ENCODE measurements around the gene GTPBP1. TPM values are rescaled to one million over a fixed set of nuclear protein-coding genes. Genes with fewer than 3 reads are reported as not detected.
A peak's percentile ranks its signal among the peaks of the same experiment; 100 is the strongest.

GTPBP1 gene
- total RNA-seq, 1 experiment from 2014 or later, result 108 TPM

GRCh38 chr22:38744981-38745380 lies 39.2 kb downstream of the GTPBP1 start:
- Histone ChIP-seq H3K18ac (ENCODE audit: insufficient read length, low read depth, low read length) (no peak overlapping the region), H3K27me3 (ENCODE audit: insufficient read depth, low read length) (no peaks in the 10 kb centered on the region), H2AFZ (ENCODE audit: low read length) (no peak overlapping the region), H3K9me3 (ENCODE audit: control insufficient read depth, low read depth, low read length) (no peaks in the 10 kb centered on the region), H3K23ac (ENCODE audit: insufficient read length, low read depth, low read length) (no peak overlapping the region), H3K14ac (ENCODE audit: insufficient read depth, low read length) (no peak overlapping the region), H3K27ac (ENCODE audit: insufficient read length, low read depth, low read length) (no peak overlapping the region), H2BK15ac (ENCODE audit: low read depth, low read length) (no peak overlapping the region), H3K23me2 (ENCODE audit: insufficient read length, low read depth, low read length, poor library complexity, severe bottlenecking) (no peaks in the 10 kb centered on the region), H4K5ac (ENCODE audit: insufficient read length, low read depth, low read length) (no peak overlapping the region), H3K9ac (ENCODE audit: extremely low read depth, insufficient read length, low read length) (no peak overlapping the region), H3K4me2 (ENCODE audit: insufficient read depth, insufficient read length, low read length) (no peak overlapping the region), H3K79me2 (ENCODE audit: insufficient read depth, low read length) (no peaks in the 10 kb centered on the region), H4K8ac (replicated peaks; ENCODE audit: insufficient read length, low read depth, low read length) (no peak overlapping the region), H4K91ac (ENCODE audit: insufficient read length, low read depth, low read length) (no peak overlapping the region), H2AK5ac (ENCODE audit: insufficient read length, low read length) (no peak overlapping the region), H4K20me1 (ENCODE audit: control insufficient read depth, insufficient read depth, insufficient read length) (no peaks in the 10 kb centered on the region), H2BK12ac (ENCODE audit: insufficient read length, low read depth, low read length) (no peak overlapping the region), H2BK120ac (ENCODE audit: low read depth, low read length, poor library complexity, severe bottlenecking) (no peak overlapping the region), H2BK5ac (ENCODE audit: insufficient read length, low read length) (no peak overlapping the region), H3K4me1 (ENCODE audit: insufficient read depth, low read length) (no peaks in the 10 kb centered on the region), H2BK20ac (ENCODE audit: low read depth, low read length, poor library complexity, severe bottlenecking) (no peak overlapping the region), H3K56ac (ENCODE audit: insufficient read length, low read depth, low read length) (no peak overlapping the region), H3K4ac (ENCODE audit: low read depth, low read length) (no peak overlapping the region), H3K79me1 (ENCODE audit: insufficient read depth, low read depth, low read length, poor library complexity, severe bottlenecking) (no peaks in the 10 kb centered on the region), H3T11ph (ENCODE audit: low read length) (no peak overlapping the region)
- Mint-ChIP-seq H3K4me3 (no peak overlapping the region), H3K27me3 (ENCODE audit: low read depth) (no peaks in the 10 kb centered on the region; the same call in 1 of the 2 replicates), H3K9me3 (no peaks in the 10 kb centered on the region), H3K36me3 (ENCODE audit: insufficient read depth in 1 of 3, low read depth in 3 of 3) (peaks cover 14 to 49% (median 17%) of the 10 kb centered on the region in 3 experiments), H3K27ac (0 out of 7 replicates have a peak overlapping the region, but pooled peaks of 1 of the 3 experiments have one; percentile 16), H3K4me1 (no peaks in the 10 kb centered on the region)
- no peak for DNase-seq
- no CpG with 5 or more reads among the region's 6 CpGs for WGBS (ENCODE audit: extremely low coverage, insufficient read length, low lambda C conversion rate)
- no peak for TF ChIP-seq CTCF (conservative IDR thresholded peaks at IDR 0.05)

Measured in H9 (cell line).